Left kidney (tissue), 2 donors: ENCODE data around the gene VWA7. TPM values are rescaled to one million over a fixed set of nuclear protein-coding genes. Genes with fewer than 3 reads are reported as not detected.

Experiments used
- DNase-seq: peaks from one replicate; pipeline ENCODE4 v3.0.0-alpha.2; 2013
- polyA plus RNA-seq: library from polyadenylated mRNA; unstranded; fragments of 120-200 nt; gene quantifications from one replicate; pipeline ENCODE4 v1.2.1, GENCODE V29; 2013; ENCODE audit not compliant: insufficient read length

VWA7 gene
- polyA plus RNA-seq, 1 donor, result 8.5 TPM

GRCh38 chr6:31729979-31730630 is 47.0 kb downstream of the VWA7 start:
- DNase-seq, result peak; percentile 94

- peak; percentile 94 for DNase-seq
Observed at GRCh38 chr6:31729515-31729978, 47.6 kb downstream of the VWA7 start.

GRCh38 chr6:31728767-31729514 is 48.2 kb downstream of the VWA7 start, which contains the start of gene DDAH2:
DDAH2 (minus strand) TSS chr6:31729299; CDS start chr6:31729161, 138 bp downstream.
- DNase-seq, result no peak

DNA sequence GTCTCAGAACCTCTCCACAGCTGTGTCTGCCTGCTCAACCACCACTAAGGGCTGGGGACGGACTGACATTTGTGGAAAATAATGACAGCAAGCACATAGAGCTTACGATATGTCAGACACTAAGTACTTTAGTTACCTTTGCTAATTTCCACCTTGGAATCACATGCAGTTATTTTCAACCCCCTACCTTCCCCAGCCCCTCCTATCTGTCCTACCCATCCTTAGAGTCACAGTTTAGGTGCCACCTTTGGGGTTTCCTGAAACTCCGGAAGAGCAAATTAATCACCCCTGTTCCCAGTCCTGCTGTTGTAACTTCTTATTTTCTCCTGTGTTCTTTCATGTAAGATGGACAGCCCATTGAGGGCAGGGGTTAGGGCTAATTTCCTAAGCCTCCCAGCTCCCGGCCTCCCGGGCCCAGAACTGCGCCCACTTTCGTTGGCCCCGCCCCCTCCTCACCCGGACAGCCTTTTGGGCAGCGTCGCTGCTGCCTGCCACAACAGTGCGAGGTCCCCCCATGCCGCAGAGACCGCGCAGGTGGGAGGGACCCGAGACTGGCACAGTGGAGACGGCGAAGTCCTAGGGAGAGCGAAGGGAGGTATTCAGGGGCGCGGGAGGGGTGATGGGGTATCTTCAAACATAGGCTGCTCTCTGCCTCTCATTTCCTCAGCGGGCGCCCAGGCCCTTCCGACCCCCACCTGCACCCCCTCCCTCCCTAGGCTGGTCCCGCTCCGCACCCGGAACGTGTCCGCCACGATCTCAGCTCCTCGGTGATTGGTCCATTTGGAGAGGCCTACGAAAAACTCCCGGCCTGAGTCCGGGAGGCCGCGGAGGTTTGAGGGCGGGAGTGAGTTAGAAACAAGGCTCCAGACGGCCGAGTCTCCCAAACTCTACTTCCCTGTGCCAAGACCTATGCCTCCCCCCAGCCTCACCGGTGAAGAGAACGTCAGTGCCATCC is 49.1 kb downstream of the VWA7 start:
- DNase-seq, result no peak

DNA sequence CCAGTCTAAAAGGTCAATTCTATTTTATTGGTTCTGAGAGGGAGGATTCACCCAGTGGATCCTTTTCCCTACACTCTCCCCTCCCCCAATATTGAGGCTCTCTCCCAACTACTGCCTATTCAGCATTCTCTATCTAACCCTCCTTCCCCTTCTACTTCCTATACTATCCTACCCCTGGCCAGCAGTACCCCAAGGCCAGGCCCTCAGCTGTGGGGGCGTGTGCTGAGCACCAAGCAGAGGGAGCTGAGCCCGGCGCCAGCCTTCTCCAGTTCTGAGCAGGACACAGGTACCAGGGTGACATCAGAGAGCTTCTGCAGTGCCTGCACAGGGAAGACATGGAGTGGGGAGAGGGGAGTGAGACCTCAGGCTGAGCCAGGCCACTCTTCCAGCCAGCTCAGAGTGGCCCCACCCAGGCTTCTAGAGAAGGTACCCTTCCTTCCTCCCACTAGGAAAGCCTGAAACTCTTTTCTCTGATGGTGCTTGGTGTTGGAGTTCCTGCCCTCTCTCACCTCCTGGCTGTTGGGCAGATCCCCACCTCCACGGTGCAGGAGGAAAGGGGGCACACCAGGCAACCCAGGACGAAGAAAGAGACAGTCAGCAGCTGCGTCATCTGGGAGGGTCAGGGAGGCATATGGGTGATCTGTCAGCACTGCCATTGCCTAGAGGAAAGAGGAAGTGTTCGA is 50.0 kb downstream of the VWA7 start:
- no peak for DNase-seq

DNA sequence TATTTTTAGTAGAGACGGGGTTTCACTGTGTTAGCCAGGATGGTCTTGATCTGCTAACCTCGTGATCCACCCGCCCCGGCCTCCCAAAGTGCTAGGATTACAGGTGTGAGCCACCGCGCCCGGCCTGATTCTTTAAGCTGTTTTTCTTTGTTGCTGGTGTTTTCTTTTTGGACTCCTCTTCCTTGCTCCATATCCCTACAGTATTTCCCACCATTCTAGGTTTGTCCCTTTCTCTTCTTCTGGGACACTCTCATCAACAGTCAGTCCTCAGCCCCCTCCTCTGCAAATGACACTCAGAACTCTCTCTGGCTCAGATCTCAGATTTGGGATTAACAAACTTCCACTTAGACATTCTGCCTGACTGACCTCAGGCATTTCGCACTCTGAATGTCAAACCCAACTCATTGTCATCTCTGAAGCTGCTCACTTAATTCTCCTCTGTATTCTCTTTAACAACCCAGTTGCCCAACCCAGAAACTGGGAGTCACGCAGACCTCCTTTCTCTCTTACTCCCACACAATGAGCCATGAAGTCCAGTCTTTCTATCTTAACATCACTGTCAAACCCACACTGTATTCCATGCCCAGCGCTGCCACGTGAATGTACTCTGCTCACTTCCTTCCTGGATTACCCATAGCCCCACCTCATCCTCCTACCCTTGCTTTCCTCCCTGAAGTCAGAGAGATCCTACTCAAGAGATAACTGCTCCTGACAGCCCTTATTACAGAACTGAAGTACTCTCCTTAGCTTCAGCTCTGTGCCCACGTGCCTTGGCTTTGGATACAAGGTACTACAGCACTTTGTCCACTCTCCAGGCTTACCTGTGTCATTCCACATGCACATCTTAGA is 51.4 kb downstream of the VWA7 start:
- DNase-seq, result no peak

- DNase-seq, result no peak
Observed at GRCh38 chr6:31723980-31724691, 53.0 kb downstream of the VWA7 start.

DNA sequence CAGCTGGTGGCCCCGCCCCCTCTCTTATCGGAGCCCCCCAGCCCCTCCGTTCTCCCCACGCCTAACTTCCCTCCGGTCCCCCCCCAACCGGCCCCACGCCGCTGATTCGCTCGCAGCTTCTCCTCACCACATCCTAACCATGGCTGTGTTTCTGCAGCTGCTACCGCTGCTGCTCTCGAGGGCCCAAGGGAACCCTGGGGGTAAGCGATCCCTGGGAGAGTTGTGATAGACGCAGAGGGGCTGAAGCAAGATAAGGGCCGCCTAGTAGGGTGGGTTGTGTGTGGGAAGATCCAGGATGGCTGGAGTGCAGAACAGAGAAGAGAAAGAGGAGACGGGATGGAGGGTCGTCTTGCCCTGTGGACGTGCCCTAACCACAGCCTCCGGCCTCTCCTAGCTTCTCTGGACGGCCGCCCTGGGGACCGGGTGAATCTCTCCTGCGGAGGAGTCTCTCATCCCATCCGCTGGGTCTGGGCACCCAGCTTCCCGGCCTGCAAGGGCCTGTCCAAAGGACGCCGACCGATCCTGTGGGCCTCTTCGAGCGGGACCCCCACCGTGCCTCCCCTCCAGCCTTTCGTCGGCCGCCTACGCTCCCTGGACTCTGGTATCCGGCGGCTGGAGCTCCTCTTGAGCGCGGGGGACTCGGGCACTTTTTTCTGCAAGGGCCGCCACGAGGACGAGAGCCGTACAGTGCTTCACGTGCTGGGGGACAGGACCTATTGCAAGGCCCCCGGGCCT is 53.7 kb downstream of the VWA7 start, which contains the start of gene MPIG6B:
TSS of gene MPIG6B (plus strand) at position 129 of the 735 bp plus-strand sequence. CDS start at position 140, 11 bp downstream.
- no peak for DNase-seq

DNA sequence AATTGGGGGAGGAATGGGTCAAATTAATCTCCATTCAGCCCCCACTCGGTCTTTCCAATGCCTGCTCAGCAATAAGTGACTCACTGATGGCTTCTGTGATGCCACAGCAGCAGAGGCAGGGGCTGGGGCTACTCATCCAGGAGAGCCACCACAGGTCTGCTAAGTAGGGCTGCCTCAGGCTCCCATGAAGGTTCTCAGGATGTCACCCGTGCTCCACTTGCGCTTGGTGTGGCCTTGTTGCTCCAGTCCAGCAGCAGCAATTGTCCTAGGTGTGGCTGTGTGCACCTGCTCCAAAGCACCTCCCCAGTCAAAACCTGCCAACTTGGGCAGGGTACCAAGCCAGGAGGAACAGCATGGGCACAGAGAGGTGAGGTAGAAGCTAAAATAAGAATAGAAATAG is 55.0 kb downstream of the VWA7 start:
- no peak for DNase-seq

DNA sequence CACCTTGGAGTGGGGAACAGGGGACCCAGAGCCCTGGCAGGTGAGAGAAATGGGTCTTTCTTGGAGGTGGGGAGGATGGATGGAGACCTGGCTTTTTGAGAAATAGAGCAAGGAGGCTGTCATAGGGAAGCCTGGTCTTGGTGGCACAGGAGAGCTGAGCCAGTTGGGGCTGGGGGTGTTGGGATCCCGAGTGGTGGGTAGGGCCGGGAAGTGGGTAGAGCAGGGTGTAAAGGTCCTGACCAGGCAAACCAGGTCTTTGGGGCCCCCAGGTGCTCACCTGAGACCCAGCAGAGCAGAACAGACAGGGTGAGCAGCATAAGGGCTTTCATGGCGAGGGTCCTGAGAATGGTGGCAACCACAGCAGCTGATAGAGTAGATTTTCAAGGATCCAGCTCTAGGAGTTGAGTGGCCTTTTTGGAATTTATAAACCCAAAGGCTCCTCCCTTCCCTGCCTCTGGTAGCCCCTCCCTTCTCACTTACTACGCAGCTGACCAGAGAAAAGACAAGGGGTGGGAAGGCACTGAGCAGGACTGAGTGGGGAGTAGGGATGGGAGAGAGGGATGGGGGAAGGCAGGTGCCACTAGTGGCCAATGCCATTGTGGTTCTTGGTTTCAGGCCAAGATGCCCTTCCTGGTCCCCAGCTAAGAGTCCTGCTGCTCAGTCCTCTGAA is 55.6 kb downstream of the VWA7 start, which contains the start of gene LY6G6C:
TSS of gene LY6G6C (minus strand) at position 396 of the 670 bp plus-strand sequence. CDS start at position 329, 67 bp downstream.
- DNase-seq, result no peak

DNA sequence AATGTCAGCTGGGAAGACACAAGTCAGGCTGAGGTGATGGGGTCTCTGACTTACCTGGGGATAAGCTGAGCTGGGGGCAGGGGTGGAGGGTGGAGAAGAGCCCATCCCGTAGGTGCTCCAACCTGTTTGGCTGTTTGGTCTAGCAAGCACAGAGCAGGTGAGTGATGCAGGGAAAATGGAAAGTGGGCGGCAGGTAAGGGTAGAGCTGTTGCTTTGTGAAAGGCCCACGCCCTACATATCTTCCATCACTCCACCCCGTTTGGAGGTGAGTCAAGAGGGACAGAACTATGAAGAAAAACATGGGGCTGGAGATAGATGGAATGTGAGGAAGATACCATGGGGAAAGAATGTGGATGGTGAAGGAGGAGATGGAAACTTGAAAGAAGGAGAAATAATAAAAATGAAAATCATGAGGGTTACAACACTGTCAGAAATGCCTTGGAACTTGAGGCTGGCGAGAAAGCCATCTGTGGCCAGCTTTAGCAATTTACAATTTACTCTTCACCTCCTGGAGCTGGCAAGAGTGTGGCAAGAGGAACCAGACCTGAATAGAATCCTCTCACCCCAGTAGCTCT is 56.8 kb downstream of the VWA7 start:
- DNase-seq, result no peak

DNA sequence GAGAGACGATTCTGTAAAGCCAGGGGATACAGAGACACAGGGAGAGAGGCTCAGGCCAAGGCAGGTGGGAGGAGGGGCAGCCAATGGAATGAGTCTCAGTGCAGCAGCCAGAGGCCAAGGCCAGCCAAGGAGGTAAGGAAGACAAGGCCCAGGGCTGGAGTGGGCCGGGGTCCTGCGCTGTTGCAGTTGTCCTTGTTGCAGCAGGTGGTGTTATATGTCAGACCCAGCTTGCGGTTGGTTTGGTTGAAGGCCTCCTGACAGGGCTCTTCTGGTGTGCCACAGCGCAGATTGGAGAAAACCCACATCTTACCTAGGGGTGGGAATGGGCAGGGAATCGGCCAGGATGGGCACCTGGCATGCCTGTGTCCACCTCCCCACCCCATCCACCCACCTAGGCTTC is 58.1 kb downstream of the VWA7 start:
- DNase-seq, result no peak

DNA sequence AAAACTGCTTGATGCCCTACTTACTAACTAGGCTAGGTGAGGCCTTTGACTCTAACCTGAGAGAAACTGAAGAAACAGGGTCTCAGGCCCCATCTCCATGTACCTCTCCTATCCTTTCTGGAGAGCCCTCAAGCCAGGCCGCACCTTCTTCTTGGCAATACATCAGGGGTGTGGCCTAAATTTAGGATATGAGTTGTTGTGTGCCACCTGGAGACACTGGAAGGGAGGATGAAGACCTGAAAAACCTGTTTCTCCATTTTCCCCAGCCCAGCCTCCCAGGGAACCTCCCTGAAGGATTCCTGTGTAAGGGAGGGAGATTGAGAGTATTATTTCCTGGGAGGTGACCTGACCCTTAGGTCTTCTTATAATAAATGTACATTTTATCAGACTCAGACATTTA is 58.9 kb downstream of the VWA7 start:
- no peak for DNase-seq

DNA sequence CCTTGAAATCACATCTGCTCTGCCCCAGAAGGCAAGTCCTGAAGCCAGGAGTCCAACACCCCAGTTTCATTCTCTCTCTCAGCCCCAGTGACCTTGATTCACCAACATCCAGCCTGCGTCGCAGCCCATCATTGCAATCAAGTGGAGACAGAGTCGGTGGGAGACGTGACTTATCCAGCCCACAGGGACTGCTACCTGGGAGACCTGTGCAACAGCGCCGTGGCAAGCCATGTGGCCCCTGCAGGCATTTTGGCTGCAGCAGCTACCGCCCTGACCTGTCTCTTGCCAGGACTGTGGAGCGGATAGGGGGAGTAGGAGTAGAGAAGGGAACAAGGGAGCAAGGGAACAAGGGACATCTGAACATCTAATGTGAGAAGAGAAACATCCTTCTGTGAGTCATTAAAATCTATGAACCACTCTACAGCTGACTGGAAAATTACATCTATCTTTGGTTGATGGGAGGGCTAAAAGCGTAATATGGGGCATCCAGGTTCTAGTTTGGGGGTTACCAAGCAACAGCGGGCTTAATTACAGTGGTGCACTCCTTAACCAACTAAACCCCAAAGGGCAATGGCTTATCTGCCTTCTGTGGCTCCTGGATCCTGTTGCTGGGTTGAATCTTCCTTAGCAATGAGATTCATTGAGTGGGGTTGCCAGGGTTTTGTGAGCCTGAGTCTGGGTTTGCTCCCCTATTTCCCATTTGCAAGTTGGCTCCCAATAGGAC is 59.5 kb downstream of the VWA7 start:
- DNase-seq, result no peak
